Lower leg skin (tissue), 4 donors: ENCODE results near the gene ASPDH. TPM values are rescaled to one million over a fixed set of nuclear protein-coding genes. Genes with fewer than 3 reads are reported as not detected.

ENCODE experiments used
- DNase-seq, 2 donors: peaks; one replicate each; pipeline ENCODE4 v3.0.0-alpha.2; 2019; ENCODE audit warnings: low spot score in 2 of 2
- H3K4me3 ChIP-seq: fragments of 200-600 bp; sonication (generic); 2 replicates; pipeline ENCODE4 v1.5.1; 2017; ENCODE audit warnings: mild to moderate bottlenecking, low read depth; ENCODE audit not compliant: poor library complexity, severe bottlenecking
- CTCF ChIP-seq, 3 donors: fragments of 450-650 bp; IDR thresholded peaks; one replicate each; pipeline ENCODE4 v1.5.1; 2016; ENCODE audit warnings: antibody characterized with exemption in 3 of 3, mild to moderate bottlenecking in 3 of 3, moderate library complexity in 2 of 3
- POLR2A ChIP-seq, 2 donors: fragments of 450-650 bp; IDR thresholded peaks; one replicate each; pipeline ENCODE4 v1.6.1; 2016 to 2017; ENCODE audit warnings: antibody characterized with exemption in 2 of 2, mild to moderate bottlenecking in 1 of 2, moderate library complexity in 1 of 2
- WGBS, 2 donors: methylation state at CpG; one replicate each; pipeline ENCODE4 v1.1.5; 2018; 5-methylcytosine and 5-hydroxymethylcytosine counted together
- intact Hi-C: fragments of 100-400 bp; cut with DNase I; formaldehyde crosslinking; loops from one replicate; pipeline ENCODE4 v1.15.0; 2023; ENCODE audit warnings: low total_unique reads
- total RNA-seq, 4 donors: library from RNA; depleted of rRNA; stranded (reverse); fragments of >200 nt; gene quantifications; one replicate each; pipeline ENCODE4 v1.1.0, GENCODE V29; 2016

ASPDH gene
- total RNA-seq, 4 donors from 2014 or later: not detected

GRCh38 chr19:50557009-50557613 is 43.4 kb upstream of the ASPDH start:
- TF ChIP-seq POLR2A (IDR thresholded peaks at IDR 0.05) (no peak), CTCF (IDR thresholded peaks at IDR 0.05) (no peak)
- WGBS, 2 donors: 14 to 15% methylated on average over 18 to 19 of the region's 20 CpGs
- intact Hi-C loops: no loop called here
- H3K4me3 ChIP-seq: no peak overlapping the region
- no peak for DNase-seq

- peak overlapping the region; percentile 3 for H3K4me3 ChIP-seq
- peak; percentile 25 to 92 for DNase-seq
Observed at GRCh38 chr19:50556282-50557008, 42.7 kb upstream of the ASPDH start.

GRCh38 chr19:50555450-50556281 is 42.0 kb upstream of the ASPDH start:
- TF ChIP-seq CTCF (IDR thresholded peaks at IDR 0.05): no peak
- TF ChIP-seq POLR2A (IDR thresholded peaks at IDR 0.05): no peak
- 23 to 26% methylated on average over 28 of the region's 28 CpGs for WGBS, 2 donors

More at GRCh38 chr19:50556282-50557008, 42.7 kb upstream of the ASPDH start:
- intact Hi-C loops: no loop called here
- TF ChIP-seq CTCF (IDR thresholded peaks at IDR 0.05) (no peak), POLR2A (IDR thresholded peaks at IDR 0.05) (no peak)
- 1% methylated on average over 38 of the region's 39 CpGs for WGBS, 2 donors

GRCh38 chr19:50555033-50555432 is 41.3 kb upstream of the ASPDH start:
- TF ChIP-seq CTCF (IDR thresholded peaks at IDR 0.05) (no peak), POLR2A (IDR thresholded peaks at IDR 0.05) (no peak)
- WGBS, 2 donors: 64 to 77% methylated on average over 11 to 12 of the region's 12 CpGs
- no peak overlapping the region for H3K4me3 ChIP-seq
- intact Hi-C loops: no loop called here
- no peak for DNase-seq

More at GRCh38 chr19:50555450-50556281, 42.0 kb upstream of the ASPDH start:
- intact Hi-C loops: no loop called here
- DNase-seq: no peak
- no peak overlapping the region for H3K4me3 ChIP-seq

GRCh38 chr19:50554212-50554611 is 40.5 kb upstream of the ASPDH start:
- 81 to 90% methylated on average over 10 of the region's 10 CpGs for whole genome bisulfite sequencing, 2 donors
- no peak for DNase-seq
- no peak for TF ChIP-seq CTCF (IDR thresholded peaks at IDR 0.05)
- TF ChIP-seq POLR2A (IDR thresholded peaks at IDR 0.05): no peak
- no peak overlapping the region for H3K4me3 ChIP-seq
- intact Hi-C loops: no loop called here
